C4-2B (cell line): ENCODE results near the gene ACOT7.
A peak's percentile ranks its signal among the peaks of the same experiment; 100 is the strongest.

Source experiments
- H3K27ac ChIP-seq: fragments of 450-650 bp; 2 replicates; pipeline ENCODE4 v1.5.1; 2017
- CTCF ChIP-seq: fragments of 450-650 bp; conservative IDR thresholded peaks from 2 replicates; pipeline ENCODE4 v1.5.1; 2017; ENCODE audit warnings: mild to moderate bottlenecking
- ZFX ChIP-seq: fragments of 450-650 bp; IDR thresholded peaks from 2 replicates; pipeline ENCODE4 v1.6.1; 2017

Gene ACOT7

DNA sequence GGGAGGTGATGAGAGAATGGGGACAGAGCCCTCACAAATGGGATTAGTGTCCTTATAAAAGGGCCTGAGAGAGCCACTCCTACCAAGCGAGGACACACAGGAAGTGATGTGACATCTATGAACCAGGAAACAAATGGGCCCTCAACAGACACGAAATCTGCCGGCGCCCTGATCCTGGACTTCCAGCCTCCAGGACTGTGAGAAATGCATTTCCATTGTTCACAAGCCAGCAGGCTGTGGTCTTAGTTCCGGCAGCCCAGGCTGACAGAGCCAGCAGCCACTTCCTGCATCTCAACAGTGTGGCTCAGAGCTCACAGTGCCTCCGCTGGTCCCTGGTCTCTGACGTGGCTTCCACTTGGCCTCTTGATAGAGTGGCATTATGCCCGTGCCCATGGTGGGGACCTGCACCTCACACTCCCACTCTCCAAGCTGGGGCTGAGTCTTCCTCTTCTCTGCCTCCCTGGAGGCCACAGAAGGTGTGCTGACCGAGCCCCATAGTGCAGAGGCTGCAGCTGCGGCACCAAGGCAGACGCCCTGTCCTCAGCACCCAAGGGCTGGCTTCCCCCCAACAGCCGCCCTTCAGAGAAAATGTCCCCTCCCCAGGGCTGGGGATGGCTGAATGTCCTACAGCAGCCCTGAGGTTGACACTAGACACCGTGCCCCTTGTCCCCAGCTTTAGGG lies 44.9 kb downstream of the ACOT7 start:
- TF ChIP-seq ZFX (no peak), CTCF (no peak)
- H3K27ac ChIP-seq: no peak overlapping the region

- no peak overlapping the region for H3K27ac ChIP-seq
- no peak for TF ChIP-seq ZFX
- peak; percentile 90 for TF ChIP-seq CTCF
Measured at GRCh38 chr1:6347641-6348487, 45.7 kb downstream of the ACOT7 start.

- no peak for TF ChIP-seq CTCF
- TF ChIP-seq ZFX: no peak
- H3K27ac ChIP-seq: no peak overlapping the region
Measured at GRCh38 chr1:6345460-6345859, 48.1 kb downstream of the ACOT7 start.

DNA sequence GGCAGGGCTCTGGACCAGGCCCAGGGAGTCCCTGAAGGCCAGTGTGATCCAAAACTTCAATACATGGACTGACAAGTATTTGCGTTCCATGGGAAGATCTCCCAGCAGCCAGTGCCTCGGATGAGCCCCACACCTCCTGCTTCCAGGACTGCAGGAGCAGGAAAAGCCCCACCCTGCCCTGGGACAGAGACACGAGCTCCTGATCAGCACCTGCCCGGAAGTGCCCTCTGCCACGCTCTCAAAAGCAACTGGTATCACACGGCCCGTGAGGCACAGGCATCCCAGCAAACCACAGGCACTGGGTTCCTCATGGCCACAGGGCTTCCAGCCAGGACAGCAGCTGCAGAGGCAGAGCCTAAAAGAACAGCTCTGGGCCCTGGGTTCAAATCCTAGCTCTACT lies 48.6 kb downstream of the ACOT7 start:
- no peak for TF ChIP-seq ZFX
- TF ChIP-seq CTCF: no peak
- H3K27ac ChIP-seq: no peak overlapping the region

GRCh38 chr1:6343506-6344405 lies 49.8 kb downstream of the ACOT7 start:
- TF ChIP-seq CTCF (peak; percentile 98), ZFX (no peak)
- no peak overlapping the region; the same call in 1 of the 2 replicates for H3K27ac ChIP-seq

- no peak for TF ChIP-seq ZFX
- no peak overlapping the region for H3K27ac ChIP-seq
Measured at GRCh38 chr1:6342056-6342455, 51.5 kb downstream of the ACOT7 start.

DNA sequence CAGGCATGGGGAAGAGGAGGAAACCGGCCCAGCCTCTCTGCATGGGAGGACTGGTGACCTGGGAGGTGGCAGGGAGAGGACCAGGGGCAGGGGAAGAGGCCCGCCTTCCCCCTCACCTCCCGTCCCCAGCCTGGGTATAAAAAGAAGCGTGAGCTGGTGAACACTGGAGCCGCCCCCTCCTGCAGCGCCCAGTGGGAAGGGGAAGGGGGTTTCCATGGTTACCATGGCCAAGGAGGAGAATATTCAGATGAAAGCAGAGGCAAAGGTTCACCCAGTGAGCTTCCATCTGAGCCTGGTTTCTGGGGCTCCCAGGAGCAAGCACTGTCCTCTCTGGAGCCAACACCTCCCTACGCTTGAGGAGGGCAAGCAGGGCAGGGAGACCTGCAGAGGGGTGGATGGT lies 54.9 kb downstream of the ACOT7 start:
- TF ChIP-seq CTCF (no peak), ZFX (no peak)
- no peak overlapping the region for H3K27ac ChIP-seq
